Hepatocyte (in vitro differentiated cells): ENCODE data around the gene PIK3R5. TPM values are rescaled to one million over a fixed set of nuclear protein-coding genes. Genes with fewer than 3 reads are reported as not detected.

ENCODE experiments used
- DNase-seq: peaks from one replicate; pipeline ENCODE4 v3.0.0-alpha.2; 2016; ENCODE audit warnings: low spot score
- H2AFZ ChIP-seq: fragments of 200-600 bp; sonication (generic); 2 replicates; pipeline ENCODE4 v1.6.0; 2016; ENCODE audit warnings: antibody characterized with exemption, mild to moderate bottlenecking
- H3K27ac ChIP-seq: fragments of 200-600 bp; sonication (generic); 2 replicates; pipeline ENCODE4 v1.5.1; 2016; ENCODE audit warnings: mild to moderate bottlenecking
- H3K27me3 ChIP-seq: fragments of 200-600 bp; sonication (generic); 2 replicates; pipeline ENCODE4 v1.6.1; 2016
- H3K36me3 ChIP-seq: fragments of 200-600 bp; sonication (generic); replicated peaks from 2 replicates; pipeline ENCODE4 v1.5.1; 2016; ENCODE audit warnings: low read depth; ENCODE audit not compliant: insufficient read depth
- H3K4me1 ChIP-seq: fragments of 200-600 bp; sonication (generic); 2 replicates; pipeline ENCODE4 v1.5.1; 2016; ENCODE audit warnings: mild to moderate bottlenecking, moderate library complexity; ENCODE audit not compliant: insufficient read depth
- H3K4me2 ChIP-seq: fragments of 200-600 bp; sonication (generic); 2 replicates; pipeline ENCODE4 v1.6.0; 2016
- H3K4me3 ChIP-seq: fragments of 200-600 bp; sonication (generic); 2 replicates; pipeline ENCODE4 v1.5.1; 2016; ENCODE audit warnings: mild to moderate bottlenecking
- H3K79me2 ChIP-seq: fragments of 200-600 bp; sonication (generic); 2 replicates; pipeline ENCODE4 v1.6.0; 2017; ENCODE audit warnings: mild to moderate bottlenecking
- H3K9me2 ChIP-seq: fragments of 200-600 bp; sonication (generic); replicated peaks from 2 replicates; pipeline ENCODE4 v1.6.0; 2017; ENCODE audit warnings: mild to moderate bottlenecking; ENCODE audit not compliant: insufficient read depth
- H3K9me3 ChIP-seq: fragments of 200-600 bp; sonication (generic); 2 replicates; pipeline ENCODE4 v1.5.1; 2016; ENCODE audit warnings: low read depth, mild to moderate bottlenecking
- H4K20me1 ChIP-seq: fragments of 200-600 bp; sonication (generic); 2 replicates; pipeline ENCODE4 v1.6.0; 2016; ENCODE audit warnings: mild to moderate bottlenecking; ENCODE audit not compliant: insufficient read depth, poor library complexity, severe bottlenecking
- CTCF ChIP-seq: fragments of 200-600 bp; sonication (generic); IDR thresholded peaks from 2 replicates; pipeline ENCODE4 v1.5.1; 2016; ENCODE audit warnings: antibody characterized with exemption, mild to moderate bottlenecking; ENCODE audit not compliant: poor library complexity
- EZH2 ChIP-seq: fragments of 200-600 bp; sonication (generic); IDR thresholded peaks from 2 replicates; pipeline ENCODE4 v1.6.1; 2016; ENCODE audit warnings: antibody characterized with exemption, mild to moderate bottlenecking, borderline replicate concordance
- EZH2phosphoT487 ChIP-seq: fragments of 200-600 bp; sonication (generic); IDR thresholded peaks from one replicate; pipeline ENCODE4 v1.6.1; 2018; ENCODE audit warnings: antibody characterized with exemption, mild to moderate bottlenecking, low read depth, moderate library complexity; ENCODE audit not compliant: unreplicated experiment, severe bottlenecking
- WGBS: methylation state at CpG from one replicate; pipeline ENCODE4 v1.1.6; 2016; ENCODE audit warnings: low lambda C conversion rate; ENCODE audit errors: missing lambda C conversion rate; 5-methylcytosine and 5-hydroxymethylcytosine counted together
- polyA plus RNA-seq: library from polyadenylated mRNA; unstranded; fragments of >200 nt; fragmentation: Nextera tagmentation; extraction: Ambion mirVana; gene quantifications from 2 replicates; pipeline ENCODE4 v1.2.1, GENCODE V29; 2016
- total RNA-seq: library from RNA; depleted of rRNA; stranded (reverse); fragments of >200 nt; gene quantifications from 2 replicates; pipeline ENCODE4 v1.2.3, GENCODE V29; 2014

The PIK3R5 gene
- total and polyA plus RNA-seq, 2 experiments from 2014 or later: 2.6 TPM; not detected in 1

GRCh38 chr17:8870406-8871040, 95.0 kb downstream of the PIK3R5 start:
- Histone ChIP-seq H2AFZ (no peak overlapping the region), H3K27me3 (peaks cover 8% of the 10 kb centered on the region), H3K4me1 (peaks cover 13% of the 10 kb centered on the region), H3K4me2 (no peak overlapping the region), H3K4me3 (no peak overlapping the region), H3K79me2 (no peaks in the 10 kb centered on the region), H3K27ac (no peak overlapping the region), H4K20me1 (no peaks in the 10 kb centered on the region), H3K9me2 (no peaks in the 10 kb centered on the region), H3K9me3 (no peaks in the 10 kb centered on the region), H3K36me3 (no peaks in the 10 kb centered on the region)
- WGBS: 88% methylated on average over 13 of the region's 13 CpGs
- no peak for TF ChIP-seq EZH2phosphoT487
- TF ChIP-seq CTCF: no peak
- no peak for TF ChIP-seq EZH2
- DNase-seq: no peak

DNA sequence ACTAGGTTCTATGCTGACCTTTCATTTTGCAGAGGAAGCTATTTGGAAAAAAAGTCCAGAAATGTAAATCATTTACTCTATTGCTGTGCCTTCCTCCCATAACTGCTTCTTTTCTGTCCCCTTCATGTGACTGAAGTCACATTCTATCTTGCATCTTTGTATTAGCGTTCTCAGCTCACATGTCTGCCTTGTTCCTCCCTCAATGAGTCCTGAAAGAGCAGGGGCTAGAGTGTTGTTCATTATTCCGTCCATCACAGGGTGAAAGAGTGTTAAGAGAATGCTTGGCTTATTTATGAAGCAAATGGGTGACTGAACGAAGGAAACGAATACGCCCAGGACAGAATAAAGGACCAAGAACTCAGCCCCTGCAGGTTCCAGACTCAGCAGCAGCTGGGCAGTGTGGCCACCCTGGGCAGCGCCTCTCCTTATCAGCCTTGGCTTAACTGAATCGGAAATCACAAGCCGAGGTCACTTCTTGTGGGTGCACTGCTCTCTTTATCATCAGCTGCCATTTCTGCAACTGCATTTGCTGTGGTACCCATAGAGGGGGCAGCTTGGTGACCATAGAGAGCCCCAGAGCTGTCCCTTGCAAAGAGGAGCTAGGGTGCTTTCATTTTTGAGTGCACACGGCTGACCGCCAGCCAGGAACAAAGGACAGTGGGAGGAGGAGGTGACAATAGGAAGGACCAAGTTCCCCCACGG, 96.2 kb downstream of the PIK3R5 start:
- Histone ChIP-seq H3K27me3 (no peaks in the 10 kb centered on the region), H3K4me1 (peaks cover 9% of the 10 kb centered on the region), H3K4me3 (no peak overlapping the region), H3K27ac (no peak overlapping the region), H3K9me2 (no peaks in the 10 kb centered on the region), H3K79me2 (no peaks in the 10 kb centered on the region), H3K4me2 (no peak overlapping the region), H2AFZ (no peak overlapping the region), H4K20me1 (no peaks in the 10 kb centered on the region), H3K9me3 (no peaks in the 10 kb centered on the region), H3K36me3 (no peaks in the 10 kb centered on the region)
- 72% methylated on average over 11 of the region's 11 CpGs for WGBS
- DNase-seq: no peak
- TF ChIP-seq EZH2phosphoT487 (no peak), EZH2 (no peak), CTCF (no peak)

GRCh38 chr17:8868529-8868951, 97.0 kb downstream of the PIK3R5 start:
- no peak overlapping the region for H2AFZ ChIP-seq
- no peak overlapping the region for H3K4me2 ChIP-seq
- no peaks in the 10 kb centered on the region for H4K20me1 ChIP-seq
- H3K4me3 ChIP-seq: no peak overlapping the region
- H3K9me2 ChIP-seq: no peaks in the 10 kb centered on the region
- no peak overlapping the region for H3K27ac ChIP-seq
- DNase-seq: no peak
- no peaks in the 10 kb centered on the region for H3K79me2 ChIP-seq
- peaks cover 9% of the 10 kb centered on the region for H3K4me1 ChIP-seq
- no peak for TF ChIP-seq CTCF
- no peak for TF ChIP-seq EZH2
- TF ChIP-seq EZH2phosphoT487: no peak
- no peaks in the 10 kb centered on the region for H3K36me3 ChIP-seq
- H3K27me3 ChIP-seq: no peaks in the 10 kb centered on the region
- WGBS: 90% methylated on average over 4 of the region's 4 CpGs
- no peaks in the 10 kb centered on the region for H3K9me3 ChIP-seq
